D721Med (cell line): ENCODE data around the gene CFAP58.

Experiments used
- DNase-seq: peaks from one replicate; pipeline ENCODE4 v3.0.0; 2011; ENCODE audit warnings: low spot score; ENCODE audit not compliant: insufficient read length
- FAIRE-seq: peaks from 2 replicates; lab custom pipeline; 2011; peaks lifted over from hg19 to GRCh38; lab: Jason Lieb, UNC
- CTCF ChIP-seq: IDR thresholded peaks from 2 replicates; pipeline ENCODE4 v1.5.1; 2012; ENCODE audit warnings: mild to moderate bottlenecking, control low read depth; ENCODE audit not compliant: insufficient read depth; ENCODE audit errors: missing control alignments

CFAP58 gene

GRCh38 chr10:104332243-104333031, 21.2 kb upstream of the CFAP58 start:
- FAIRE-seq (no peak), DNase-seq (no peak)
- no peak for TF ChIP-seq CTCF

- FAIRE-seq, result no peak
- DNase-seq, result no peak
- TF ChIP-seq CTCF, result no peak
Measured at GRCh38 chr10:104333032-104333727, 20.5 kb upstream of the CFAP58 start.

GRCh38 chr10:104333728-104334373, 19.8 kb upstream of the CFAP58 start:
- no peak for TF ChIP-seq CTCF
- DNase-seq (no peak), FAIRE-seq (no peak)

- no peak for TF ChIP-seq CTCF
- DNase-seq (no peak), FAIRE-seq (no peak)
Measured at GRCh38 chr10:104334561-104334960, 19.1 kb upstream of the CFAP58 start.

GRCh38 chr10:104334965-104335650, 18.5 kb upstream of the CFAP58 start:
- DNase-seq (no peak), FAIRE-seq (no peak)
- TF ChIP-seq CTCF, result no peak

- DNase-seq, result no peak
- no peak for TF ChIP-seq CTCF
- no peak for FAIRE-seq
Measured at GRCh38 chr10:104336821-104337467, 16.7 kb upstream of the CFAP58 start.
